Measurements from ENCODE around the gene CCDC200.
"Not testable (repeated sequence)": the region's sequence is repeated elsewhere in the genome, so short reads cannot be mapped to it uniquely, and the experiment has no call there.

CCDC200 gene

GRCh38 chr17:43216369-43216761, 12.1 kb downstream of the CCDC200 start:
- no peak for DNase-seq (ENCODE audit: low read depth in 2 of 2)

- DNase-seq (ENCODE audit: low read depth in 2 of 2), result no peak
These were observed 13.1 kb downstream of the CCDC200 start for GRCh38 chr17:43215341-43215740.

GRCh38 chr17:43213545-43213944, 14.9 kb downstream of the CCDC200 start:
- no peak for DNase-seq (ENCODE audit: low read depth in 2 of 2)

GRCh38 chr17:43212641-43213490, 15.6 kb downstream of the CCDC200 start:
- no peak for DNase-seq (ENCODE audit: low read depth in 2 of 2)

GRCh38 chr17:43211480-43212402, 16.7 kb downstream of the CCDC200 start, which contains the start of gene TMEM106A:
TSS of gene TMEM106A (plus strand) at chr17:43211875. CDS start at chr17:43213042, 1,167 bp downstream.
- DNase-seq (ENCODE audit: low read depth in 2 of 2), result peak; percentile 54 to 67

GRCh38 chr17:43211123-43211479, 17.3 kb downstream of the CCDC200 start:
- no peak for DNase-seq (ENCODE audit: low read depth in 2 of 2)

GRCh38 chr17:43210576-43210975, 17.8 kb downstream of the CCDC200 start:
- no peak for DNase-seq (ENCODE audit: low read depth in 2 of 2)

- not testable (repeated sequence) for DNase-seq (ENCODE audit: low read depth in 2 of 2)
These were observed 25.4 kb downstream of the CCDC200 start for GRCh38 chr17:43203013-43203412.

- no peak for DNase-seq (ENCODE audit: low read depth in 2 of 2)
These were observed 28.3 kb downstream of the CCDC200 start for GRCh38 chr17:43200127-43200526.

- no peak for DNase-seq (ENCODE audit: low read depth in 2 of 2)
These were observed 28.8 kb downstream of the CCDC200 start for GRCh38 chr17:43199633-43200032.

GRCh38 chr17:43193251-43193650, 35.2 kb downstream of the CCDC200 start:
- no peak for DNase-seq (ENCODE audit: low read depth in 2 of 2)

GRCh38 chr17:43186656-43187055, 41.8 kb downstream of the CCDC200 start:
- DNase-seq (ENCODE audit: low read depth in 2 of 2), result not testable (repeated sequence)

GRCh38 chr17:43183921-43184320, 44.5 kb downstream of the CCDC200 start:
- DNase-seq (ENCODE audit: low read depth in 2 of 2), result no peak

- DNase-seq (ENCODE audit: low read depth in 2 of 2), result no peak
These were observed 52.3 kb downstream of the CCDC200 start for GRCh38 chr17:43176119-43176570.

GRCh38 chr17:43175213-43176118, 53.0 kb downstream of the CCDC200 start:
- DNase-seq (ENCODE audit: low read depth in 2 of 2), result no peak

- no peak for DNase-seq (ENCODE audit: low read depth in 2 of 2)
These were observed 56.6 kb downstream of the CCDC200 start for GRCh38 chr17:43171586-43172487.

Measured in stimulated activated CD8-positive, alpha-beta memory T cell treated with anti-CD3 and anti-CD28 coated beads, Interleukin-7, amount 100 ng/mL, for 4 hours (primary cell).